IPS-NIHi7 (cell line): Measurements from ENCODE around the gene MYO1F.
A peak's percentile ranks its signal among the peaks of the same experiment; 100 is the strongest.
"Not testable (repeated sequence)": the region's sequence is repeated elsewhere in the genome, so short reads cannot be mapped to it uniquely, and the experiment has no call there.

ENCODE experiments used
- DNase-seq: peaks from one replicate; pipeline ENCODE4 v3.0.0; 2012; ENCODE audit warnings: mixed read lengths; ENCODE audit errors: extremely low spot score

The MYO1F gene

DNA sequence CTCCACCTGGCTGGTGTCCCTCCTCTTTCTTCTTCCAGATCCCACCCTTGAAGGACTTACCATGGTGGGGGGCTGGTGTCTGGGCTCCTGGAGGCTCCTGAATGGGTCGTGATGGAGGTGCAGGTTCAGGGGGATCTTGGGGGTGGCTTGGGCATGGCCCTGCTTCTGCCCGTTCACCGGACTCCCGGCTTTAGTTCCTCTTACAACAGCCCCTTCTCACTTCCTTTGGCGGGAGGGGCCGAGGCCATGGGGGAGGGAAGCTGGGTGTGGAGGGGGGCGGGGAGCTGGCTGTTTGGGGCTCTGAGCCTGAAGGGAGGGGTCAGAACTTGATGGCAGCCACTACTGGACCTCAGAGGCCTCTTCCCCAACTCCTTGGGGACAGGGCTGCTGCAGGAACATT lies at the start of gene MYO1F:
MYO1F (minus strand) TSS at position 196 of the 400 bp plus-strand sequence; CDS start at position 63, 133 bp downstream.
- DNase-seq, result no peak

DNA sequence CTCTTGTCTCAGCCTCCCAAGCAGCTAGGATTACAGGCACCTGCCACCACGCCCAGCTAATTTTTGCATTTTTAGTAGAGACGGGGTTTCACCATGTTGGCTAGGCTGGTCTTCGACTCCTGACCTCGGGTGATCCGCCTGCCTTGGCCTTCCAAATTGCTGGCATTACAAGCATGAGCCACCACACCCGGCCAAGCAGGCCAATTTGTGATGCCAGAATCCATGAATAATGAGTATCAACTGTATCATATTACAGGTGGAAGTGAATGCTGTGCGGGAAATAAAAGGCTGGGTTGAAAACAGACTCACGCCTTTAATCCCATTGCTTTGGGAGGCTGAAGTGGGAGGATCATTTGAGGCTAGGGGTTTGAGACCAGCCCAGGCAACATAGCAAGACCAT lies 49.6 kb upstream of the MYO1F start:
- no peak for DNase-seq

DNA sequence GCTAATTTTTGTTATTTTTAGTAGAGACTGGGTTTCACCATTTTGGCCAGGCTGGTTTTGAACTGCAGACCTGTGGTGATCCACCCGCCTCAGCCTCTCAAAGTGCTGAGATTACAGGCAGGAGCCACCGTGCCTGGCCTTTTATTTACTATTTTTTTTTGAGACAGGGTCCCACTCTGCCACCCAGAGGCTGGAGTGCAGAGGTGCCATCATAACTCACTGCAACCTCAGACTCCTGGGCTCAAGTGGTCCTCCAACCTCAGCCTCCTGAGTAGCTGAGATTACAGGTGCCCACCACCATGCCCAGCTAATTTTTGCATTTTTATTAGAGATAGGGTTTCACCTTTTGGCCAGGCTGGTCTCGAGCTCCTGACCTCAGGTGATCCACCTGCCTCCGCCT lies 45.6 kb upstream of the MYO1F start:
- DNase-seq, result not testable (repeated sequence)

DNA sequence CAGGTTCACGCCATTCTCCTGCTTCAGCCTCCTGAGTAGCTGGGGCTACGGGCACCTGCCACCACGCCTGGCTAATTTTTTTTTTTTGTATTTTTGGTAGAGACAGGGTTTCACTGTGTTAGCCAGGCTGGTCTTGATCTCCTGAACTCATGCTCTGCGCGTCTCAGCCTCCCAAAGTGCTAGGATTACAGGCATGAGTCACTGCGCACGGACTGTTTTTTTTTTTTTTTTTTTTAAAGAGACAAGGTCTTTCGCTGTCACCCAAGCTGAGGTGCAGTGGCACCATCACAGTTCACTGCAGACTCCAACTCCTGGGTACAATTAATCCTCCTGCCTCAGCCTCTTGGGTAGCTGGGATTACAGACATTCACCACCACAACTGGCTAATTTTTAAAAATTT lies 41.5 kb upstream of the MYO1F start:
- DNase-seq, result no peak

DNA sequence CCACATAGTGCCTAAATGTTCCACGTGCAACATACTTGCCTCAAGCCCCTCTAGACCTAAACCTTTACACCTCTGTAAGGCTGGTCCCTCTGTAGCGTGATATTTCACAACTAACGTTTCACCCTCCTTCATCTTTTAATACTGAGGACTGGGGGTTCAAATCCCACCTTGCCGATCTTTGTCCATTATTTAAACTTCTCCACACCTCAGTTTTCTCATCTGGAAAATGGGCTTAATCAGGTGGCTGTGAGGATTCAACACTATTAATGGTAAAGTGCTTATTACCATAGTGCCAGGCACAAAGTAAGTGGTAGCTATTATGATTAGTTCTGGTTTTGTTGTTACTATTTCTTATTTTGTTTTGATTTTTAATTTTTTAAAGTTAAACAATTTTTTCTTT lies 40.7 kb upstream of the MYO1F start:
- no peak for DNase-seq

DNA sequence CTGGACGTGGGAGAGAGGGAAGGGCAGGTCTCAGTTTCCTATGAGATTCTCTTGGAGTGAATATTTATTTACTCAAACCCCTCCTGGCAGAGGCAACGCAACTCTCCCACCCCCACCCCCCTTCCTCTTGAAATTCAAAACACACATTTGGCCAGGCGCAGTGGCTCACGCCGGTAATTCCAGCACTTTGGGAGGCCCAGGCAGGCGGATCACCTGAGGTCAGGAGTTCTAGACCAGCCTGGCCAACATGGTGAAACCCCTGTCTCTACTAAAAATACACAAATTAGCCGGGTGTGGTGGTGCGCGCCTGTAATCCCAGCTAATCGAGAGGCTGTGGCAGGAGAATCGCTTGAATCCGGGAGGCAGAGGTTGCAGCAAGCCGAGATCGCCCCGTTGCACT lies 40.1 kb upstream of the MYO1F start:
- DNase-seq, result not testable (repeated sequence)

DNA sequence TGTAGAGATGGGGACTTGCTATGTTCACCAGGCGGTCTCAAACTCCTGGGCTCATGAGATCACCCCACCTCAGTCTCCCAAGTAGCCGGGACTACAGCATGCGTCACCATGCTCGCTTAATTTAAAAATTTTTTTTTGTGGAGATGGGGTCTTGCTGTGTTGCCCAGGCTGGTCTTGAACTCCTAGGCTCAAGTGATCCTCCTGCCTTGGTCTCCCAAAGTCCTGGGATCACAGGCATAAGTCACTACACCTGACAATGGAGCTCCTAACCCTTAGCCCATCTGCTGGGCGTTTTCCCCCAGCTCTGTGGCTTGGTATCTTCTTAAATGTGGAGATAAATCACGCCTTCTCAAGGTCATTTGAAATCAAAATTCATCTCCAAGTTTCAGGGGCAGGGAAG lies 39.6 kb upstream of the MYO1F start:
- no peak for DNase-seq

DNA sequence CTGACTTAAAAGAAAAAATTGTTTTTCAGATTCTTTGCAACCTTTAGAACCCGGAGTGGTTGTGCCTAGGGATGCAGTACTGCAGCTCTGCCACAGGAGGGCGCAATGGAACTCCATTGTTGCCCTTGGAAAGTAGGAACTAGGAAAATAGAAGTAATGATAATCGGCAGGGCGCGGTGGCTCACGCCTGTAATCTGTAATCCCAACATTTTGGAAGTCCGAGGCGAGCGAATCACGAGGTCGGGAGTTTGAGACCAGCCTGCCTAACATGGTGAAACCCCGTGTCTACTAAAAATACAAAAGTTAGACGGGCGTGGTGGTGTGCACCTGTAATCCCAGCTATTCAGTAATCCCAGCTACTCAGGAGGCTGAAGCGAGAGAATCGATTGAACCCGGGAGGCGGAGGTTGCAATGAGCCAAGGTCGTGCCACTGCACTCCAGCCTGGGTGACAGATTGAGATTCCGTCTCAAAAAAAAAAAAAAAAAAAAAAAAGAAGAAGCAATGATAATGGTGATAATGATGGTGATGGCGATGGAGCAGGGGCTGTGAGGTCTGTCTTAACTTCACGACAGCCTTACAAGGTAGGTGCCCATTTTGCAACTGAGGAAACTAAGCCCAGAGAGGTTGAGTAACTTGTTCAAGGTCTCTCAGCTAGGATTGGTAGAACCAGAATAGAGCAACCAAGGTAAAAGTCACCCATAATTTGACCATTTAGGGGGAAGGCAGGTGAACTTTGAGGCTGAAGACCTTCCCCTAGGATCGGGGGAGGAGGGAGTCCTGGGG lies 38.8 kb upstream of the MYO1F start:
- peak; percentile 77 for DNase-seq

DNA sequence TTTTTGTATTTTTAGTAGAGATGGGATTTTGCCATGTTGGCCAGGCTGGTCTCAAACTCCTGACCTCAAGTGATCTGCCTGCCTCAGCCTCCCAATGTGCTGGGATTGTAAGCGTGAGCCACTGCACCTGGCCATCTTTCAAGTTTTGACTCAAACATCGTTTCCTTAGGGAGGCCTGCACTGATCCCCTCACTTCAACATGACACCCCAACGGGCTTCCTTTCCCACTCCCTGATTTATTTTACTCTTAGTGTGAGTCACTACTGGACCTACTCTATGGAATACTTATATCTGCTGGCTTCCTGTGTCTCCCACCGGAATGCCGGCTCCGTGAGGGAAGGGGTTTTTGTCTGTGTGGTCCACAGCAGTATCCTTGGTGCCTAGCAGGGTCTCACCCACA lies 37.8 kb upstream of the MYO1F start:
- DNase-seq, result no peak

DNA sequence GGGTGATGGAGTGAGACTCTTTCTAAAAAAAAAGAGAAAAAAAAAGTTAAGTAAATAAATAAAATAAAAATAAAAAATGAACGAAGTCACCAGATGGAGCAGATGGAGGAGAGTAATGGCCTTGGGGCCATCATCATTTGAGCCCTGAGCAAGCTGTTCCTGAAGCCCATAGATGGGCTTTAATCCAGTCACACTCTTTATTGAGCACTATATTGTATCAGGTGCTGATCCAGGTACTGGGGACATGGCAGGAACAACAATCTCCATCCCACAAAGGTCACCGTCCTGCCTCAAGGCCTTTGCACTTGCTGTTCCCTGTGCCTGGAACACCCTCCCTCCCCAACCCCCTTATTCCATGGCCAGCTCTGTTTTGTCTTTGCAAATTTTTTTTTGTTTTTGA lies 37.2 kb upstream of the MYO1F start:
- no peak for DNase-seq

DNA sequence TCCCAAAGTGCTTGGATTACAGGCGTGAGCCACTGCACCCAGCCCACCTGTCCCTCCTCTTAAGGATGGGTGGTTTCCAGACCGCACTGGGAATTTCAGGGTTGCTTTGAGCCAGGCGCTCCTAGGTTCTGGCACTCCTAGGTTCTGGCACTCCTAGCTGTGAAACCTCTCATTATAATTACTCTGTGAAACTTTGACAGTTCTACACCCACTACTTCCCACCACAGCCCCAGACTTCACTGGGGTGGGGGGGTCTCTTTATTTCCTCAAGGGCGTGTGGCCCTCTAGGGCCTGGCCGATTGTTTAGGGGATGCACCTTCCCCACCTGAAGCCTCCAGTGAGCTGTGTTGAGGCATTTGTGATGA lies 35.5 kb upstream of the MYO1F start:
- no peak for DNase-seq

DNA sequence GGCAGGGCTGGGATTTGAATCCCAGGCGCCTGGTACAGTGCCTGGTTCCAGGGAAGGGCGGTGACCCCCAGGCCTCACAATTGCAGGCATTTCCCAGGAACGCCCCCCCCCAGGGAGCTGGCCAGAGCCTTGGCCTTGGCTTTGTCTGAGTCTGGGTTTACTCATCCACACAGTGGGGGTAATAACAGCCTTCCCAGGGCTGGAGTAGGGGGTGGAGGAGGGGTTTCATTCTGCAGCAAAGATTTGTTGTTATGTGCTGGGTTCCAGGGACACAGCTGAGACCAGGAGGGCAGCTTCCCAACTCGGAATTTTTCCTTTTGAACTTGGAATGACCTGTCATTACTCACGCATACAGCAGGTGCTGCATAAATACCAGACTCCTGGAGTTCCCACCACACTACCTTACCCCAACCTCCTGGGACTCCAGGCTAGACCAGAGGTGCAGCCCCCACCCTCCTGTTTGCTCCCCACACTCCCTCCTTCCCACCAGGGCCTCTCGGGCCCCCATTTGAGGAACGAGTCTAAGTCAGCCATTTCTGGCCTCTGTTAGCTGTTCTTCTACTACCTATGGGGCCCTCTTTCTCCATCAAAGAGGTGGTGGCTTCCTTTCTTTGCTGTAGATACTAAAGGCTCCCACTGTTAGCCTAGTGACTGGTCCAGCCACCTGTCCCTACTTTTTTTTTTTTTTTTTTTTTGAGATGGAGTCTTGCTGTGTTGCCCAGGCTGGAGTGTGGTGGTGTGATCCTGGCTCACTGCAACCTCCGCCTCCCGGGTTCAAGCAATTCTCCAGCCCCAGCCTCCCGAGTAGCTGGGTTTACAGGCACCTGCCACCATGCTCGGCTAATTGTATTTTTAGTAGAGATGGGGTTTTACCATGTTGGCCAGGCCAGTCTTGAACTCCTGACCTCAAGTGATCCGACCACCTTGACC lies 34.9 kb upstream of the MYO1F start:
- DNase-seq, result peak; percentile 57

DNA sequence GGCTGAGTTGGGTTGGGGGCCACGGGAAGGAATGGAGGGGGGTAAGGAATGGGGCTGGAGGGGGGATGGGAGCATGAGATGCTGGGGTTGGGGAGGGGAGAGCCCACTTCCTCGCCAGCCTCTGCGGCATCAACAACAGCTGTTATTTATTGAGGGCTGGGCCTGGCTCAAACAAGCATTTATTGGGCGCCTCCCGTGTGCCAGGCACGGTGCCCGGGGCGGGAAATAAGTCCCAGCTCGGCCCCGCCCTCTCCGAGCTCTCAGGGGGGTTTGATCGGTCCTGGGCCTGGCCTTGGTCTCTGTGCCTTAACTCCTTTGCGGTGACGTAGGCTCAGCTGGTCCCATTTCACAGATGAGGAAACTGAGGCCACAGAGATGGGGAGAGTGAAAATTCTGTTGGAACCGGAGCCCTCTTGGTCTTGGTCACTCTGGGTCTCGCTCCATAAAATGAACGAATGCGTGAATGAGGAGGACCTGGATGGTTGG lies 34.2 kb upstream of the MYO1F start:
- DNase-seq, result no peak

DNA sequence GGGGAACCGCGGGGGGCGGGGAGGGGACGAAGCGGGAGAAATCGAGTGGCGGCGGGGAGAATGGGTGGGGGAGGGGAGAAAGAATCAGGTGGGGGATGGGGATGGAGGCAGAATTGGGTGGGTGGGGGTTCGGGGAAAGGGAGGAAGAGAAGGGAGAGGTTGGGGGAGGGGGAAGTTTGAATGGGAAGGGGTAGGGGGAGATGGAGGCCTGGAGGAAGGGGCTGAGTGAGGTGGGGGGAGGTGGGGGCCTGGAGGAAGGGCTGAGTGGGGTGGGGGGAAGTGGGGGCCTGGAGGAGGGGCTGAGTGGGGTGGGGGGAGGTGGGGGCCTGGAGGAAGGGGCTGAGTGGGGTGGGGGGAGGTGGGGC lies 33.7 kb upstream of the MYO1F start:
- DNase-seq, result no peak

DNA sequence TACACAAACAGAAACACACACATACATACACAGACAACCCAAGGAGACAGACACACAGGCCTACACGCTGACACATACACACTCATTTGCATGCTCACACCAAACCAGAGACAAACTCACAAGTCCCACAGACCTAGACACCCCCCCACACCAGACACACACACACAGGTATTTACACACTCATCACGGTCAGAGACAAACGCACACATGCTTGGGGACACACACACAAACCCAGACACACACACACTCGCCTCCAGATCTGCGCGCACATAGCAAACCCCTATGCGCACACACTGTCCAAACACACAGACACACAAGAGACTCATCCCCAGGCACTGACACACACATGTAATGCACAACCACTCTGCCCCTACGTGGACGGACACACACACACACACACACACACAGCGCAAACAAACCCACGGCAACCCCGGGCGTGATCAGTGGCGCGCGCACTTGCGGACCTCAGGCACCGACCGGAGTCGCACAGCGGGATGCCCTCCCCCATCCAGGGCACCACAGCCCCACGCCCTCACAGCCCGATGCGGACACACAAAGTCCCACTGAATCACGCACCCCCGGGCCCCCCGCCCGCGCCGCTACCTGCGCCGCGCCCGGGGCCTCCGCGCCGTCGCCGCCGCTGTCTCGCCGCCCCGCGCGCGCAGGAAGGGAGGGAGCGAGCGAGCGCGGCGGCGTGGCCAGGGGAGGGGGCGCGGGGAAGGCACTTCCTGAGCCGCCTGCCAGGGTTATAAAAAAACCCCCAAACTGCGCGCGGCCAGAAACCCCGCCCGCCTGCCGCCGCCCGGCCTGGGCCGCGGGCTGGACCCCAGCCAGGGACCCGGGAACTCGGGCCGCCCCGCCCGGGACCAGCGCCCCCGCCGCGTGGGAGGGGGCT lies 33.0 kb upstream of the MYO1F start, which contains the start of gene ADAMTS10:
ADAMTS10 (minus strand) TSS at position 675 of the 895 bp plus-strand sequence. CDS start 5,005 bp downstream, outside the sequence.
- peak; percentile 55 for DNase-seq

DNA sequence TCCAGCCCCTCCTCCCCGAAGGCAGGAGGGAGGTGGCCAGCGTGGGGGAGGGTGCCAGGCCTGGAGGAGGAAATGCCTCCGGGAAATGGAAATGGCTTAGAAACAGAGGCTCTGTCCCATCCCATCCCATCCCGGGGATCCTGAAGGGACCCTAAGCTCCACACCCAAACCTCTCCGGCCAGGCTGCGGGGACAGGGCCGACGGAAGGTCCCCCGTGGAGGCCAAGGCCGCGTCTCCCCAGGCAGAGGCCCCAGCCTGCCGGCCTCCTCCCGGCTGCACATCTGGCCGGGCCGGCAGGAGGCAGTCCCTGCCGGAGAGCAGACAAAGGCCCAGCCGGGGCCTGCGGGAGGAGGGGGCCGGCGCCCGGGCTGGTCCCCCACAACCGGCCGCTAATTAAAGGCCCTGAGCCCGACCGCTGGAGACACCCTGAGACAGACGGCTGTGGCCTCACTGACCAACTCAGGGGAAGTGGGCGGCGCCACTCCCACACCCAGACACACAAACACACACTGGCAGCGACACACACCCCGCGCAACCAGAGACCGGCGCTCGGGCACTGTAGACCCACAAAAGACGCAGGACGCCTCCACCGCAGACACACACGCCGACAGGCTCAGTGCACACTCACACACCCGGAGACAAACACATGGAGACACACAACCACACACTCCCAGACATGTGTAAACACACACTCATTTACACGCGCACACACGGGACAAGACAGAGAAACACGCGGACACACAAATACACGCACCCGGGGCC lies 32.2 kb upstream of the MYO1F start:
- peak; percentile 87 for DNase-seq

DNA sequence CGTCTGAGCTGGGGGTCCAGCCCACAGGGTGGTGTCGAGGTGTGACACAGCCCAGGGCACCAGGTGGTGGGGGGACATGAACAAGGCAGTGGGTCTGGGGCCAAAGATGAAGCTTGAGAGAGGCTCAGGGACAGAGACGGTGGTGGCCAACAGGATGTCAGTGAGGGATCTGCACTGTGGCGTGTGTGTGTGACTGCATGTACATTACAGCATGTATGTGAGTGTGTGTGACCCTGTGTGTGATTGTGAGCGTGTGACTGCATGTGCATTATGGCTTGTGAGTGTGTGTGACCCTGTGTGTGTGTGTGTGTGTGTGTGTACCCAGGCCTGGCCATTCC lies 31.7 kb upstream of the MYO1F start:
- DNase-seq, result no peak

DNA sequence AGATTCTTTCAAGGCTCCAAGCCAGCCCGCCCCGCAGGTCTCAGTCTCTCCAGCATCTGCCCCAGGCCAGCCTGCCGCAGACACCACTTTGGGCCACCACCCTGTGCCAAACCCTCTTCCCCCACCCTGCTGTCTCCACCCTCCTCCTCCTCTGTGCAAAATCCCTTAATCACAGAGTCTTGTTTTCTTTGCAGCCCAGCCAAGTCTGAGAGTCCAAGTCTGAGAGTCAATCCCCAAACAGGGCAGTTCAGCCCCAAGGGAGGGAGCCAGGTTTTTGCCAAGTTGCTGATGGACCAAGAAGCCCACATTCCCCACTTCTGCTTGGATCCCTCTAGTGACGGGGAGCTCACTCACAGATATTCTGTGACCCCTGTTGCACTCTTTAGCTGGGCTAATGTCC lies 30.1 kb upstream of the MYO1F start:
- DNase-seq, result no peak

DNA sequence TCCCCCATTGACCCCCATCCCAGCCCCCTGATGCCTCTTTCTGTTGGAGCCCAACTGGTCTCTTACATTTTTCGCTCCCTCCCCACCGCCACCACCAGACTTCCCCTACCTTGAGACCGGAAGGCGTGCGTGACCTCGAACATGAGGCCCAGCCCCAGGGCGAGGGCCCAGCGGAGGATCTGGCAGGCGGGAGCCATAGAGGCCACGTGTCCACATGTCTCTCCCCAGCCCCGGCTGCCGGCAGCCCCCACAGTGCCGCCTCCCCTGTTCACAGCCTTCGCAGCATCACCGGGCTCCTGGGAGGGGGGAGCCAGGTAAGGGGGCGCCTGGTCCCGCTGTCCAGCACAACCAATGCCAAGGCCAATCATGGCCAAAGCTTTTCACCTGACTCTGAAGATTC lies 28.3 kb upstream of the MYO1F start:
- no peak for DNase-seq

DNA sequence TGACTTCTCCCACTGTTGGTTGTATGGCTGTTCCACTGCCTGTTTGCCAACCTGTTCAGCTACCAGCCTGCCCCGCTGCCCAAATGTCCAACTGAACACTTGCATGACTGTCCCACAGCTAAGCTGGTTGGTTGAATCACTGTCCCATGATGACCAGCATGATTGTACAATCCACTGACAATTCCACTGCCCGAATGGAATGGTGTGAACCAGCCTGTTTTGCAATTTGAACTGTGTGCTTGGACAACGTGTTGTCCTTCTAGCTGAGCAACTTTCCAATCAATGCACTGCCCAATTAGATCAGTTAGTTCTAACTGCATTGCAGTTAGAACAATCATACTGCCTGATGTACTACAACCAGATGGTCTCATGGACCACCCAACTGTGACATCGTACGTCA lies 24.6 kb upstream of the MYO1F start:
- no peak for DNase-seq

DNA sequence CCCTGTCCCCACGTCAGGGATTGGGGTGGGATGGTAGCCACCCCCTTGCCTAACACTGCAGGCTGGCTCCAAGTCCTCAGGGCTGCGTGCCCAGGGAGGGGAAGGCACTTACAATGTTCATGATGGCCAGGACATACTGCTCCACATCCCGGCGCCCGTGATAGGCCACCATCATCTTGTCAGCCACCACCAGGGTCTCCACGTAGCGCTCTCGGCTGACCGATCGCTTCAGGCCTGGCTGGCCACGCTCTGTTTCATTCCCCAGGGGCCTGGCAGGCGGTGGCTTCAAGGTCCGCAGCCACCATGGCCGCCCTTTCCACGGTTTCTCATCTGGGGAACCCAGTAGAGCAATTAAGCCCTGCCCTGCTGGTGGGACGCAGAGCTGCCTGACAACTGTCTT lies 23.6 kb upstream of the MYO1F start:
- no peak for DNase-seq
